ENCODE results near the gene STARD3NL. TPM values are rescaled to one million over a fixed set of nuclear protein-coding genes. Genes with fewer than 3 reads are reported as not detected.
"Not testable (repeated sequence)": the region's sequence is repeated elsewhere in the genome, so short reads cannot be mapped to it uniquely, and the experiment has no call there.

STARD3NL gene
- polyA plus RNA-seq, 6 donors from 2014 or later, result 48.1 to 80.2 (median 55.0) TPM

- H3K36me3 Mint-ChIP-seq, result peaks cover 17 to 19% of the 10 kb centered on the region in 2 donors
- no peaks in the 10 kb centered on the region for H3K27me3 Mint-ChIP-seq
- H3K9me3 Mint-ChIP-seq, result no peaks in the 10 kb centered on the region
- no peak for ATAC-seq (ENCODE audit: low read depth in 2 of 2)
- peak overlapping the region in 2 of 6 donors; percentile 49 to 80 for H3K27ac Mint-ChIP-seq
- no peak overlapping the region for H3K4me3 Mint-ChIP-seq
- no peak for DNase-seq
- peaks cover 11 to 15% (median 14%) of the 10 kb centered on the region in 3 donors for H3K4me1 Mint-ChIP-seq
These were observed 37.1 kb downstream of the STARD3NL start for GRCh38 chr7:38215115-38215514.

- H3K27ac Mint-ChIP-seq, result peak overlapping the region; percentile 1 to 75 (median 14)
- H3K9me3 Mint-ChIP-seq, result no peaks in the 10 kb centered on the region
- H3K27me3 Mint-ChIP-seq, result no peaks in the 10 kb centered on the region
- H3K4me3 Mint-ChIP-seq, result no peak overlapping the region
- DNase-seq (peak; percentile 63), ATAC-seq (ENCODE audit: low read depth in 2 of 2) (peak; percentile 86 to 94)
- peaks cover 11 to 15% (median 14%) of the 10 kb centered on the region in 3 donors for H3K4me1 Mint-ChIP-seq
- H3K36me3 Mint-ChIP-seq, result peaks cover 22 to 23% of the 10 kb centered on the region in 2 donors
These were observed 38.0 kb downstream of the STARD3NL start for GRCh38 chr7:38215735-38216670.

- H3K27me3 Mint-ChIP-seq, result no peaks in the 10 kb centered on the region
- ATAC-seq (ENCODE audit: low read depth in 2 of 2), result no peak
- no peaks in the 10 kb centered on the region for H3K9me3 Mint-ChIP-seq
- H3K27ac Mint-ChIP-seq, result no peak overlapping the region
- peaks cover 9 to 12% (median 11%) of the 10 kb centered on the region in 3 donors for H3K4me1 Mint-ChIP-seq
- H3K36me3 Mint-ChIP-seq, result peaks cover 12 to 19% of the 10 kb centered on the region in 2 donors
- no peak overlapping the region for H3K4me3 Mint-ChIP-seq
- DNase-seq, result no peak
These were observed 39.6 kb downstream of the STARD3NL start for GRCh38 chr7:38217672-38218071.

DNA sequence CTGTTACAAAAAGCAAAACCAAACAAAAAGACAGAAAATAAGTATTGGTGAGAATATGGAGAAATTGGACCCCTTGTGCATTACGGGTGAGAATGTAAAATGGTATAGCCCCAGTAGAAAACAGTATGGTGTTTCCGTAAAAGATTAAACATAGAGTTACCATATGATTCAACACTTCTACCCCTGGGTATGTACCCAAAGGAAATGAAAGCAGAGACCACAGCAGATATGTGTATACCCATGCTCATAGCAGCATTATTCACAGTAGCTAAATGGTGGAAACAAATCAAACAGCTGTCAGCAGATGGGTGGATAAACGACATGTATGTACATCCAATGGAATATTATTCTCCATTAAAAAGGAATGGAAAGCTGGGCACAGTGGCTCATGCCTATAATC lies 42.4 kb downstream of the STARD3NL start:
- ATAC-seq (ENCODE audit: low read depth in 2 of 2) (no peak), DNase-seq (no peak)
- Mint-ChIP-seq H3K4me3 (no peak overlapping the region), H3K4me1 (peaks cover 7 to 12% (median 9%) of the 10 kb centered on the region in 3 donors), H3K36me3 (peaks cover 24 to 25% of the 10 kb centered on the region in 2 donors), H3K9me3 (no peaks in the 10 kb centered on the region), H3K27me3 (no peaks in the 10 kb centered on the region), H3K27ac (peak overlapping the region in 2 of 6 donors; percentile 9 to 44)

DNA sequence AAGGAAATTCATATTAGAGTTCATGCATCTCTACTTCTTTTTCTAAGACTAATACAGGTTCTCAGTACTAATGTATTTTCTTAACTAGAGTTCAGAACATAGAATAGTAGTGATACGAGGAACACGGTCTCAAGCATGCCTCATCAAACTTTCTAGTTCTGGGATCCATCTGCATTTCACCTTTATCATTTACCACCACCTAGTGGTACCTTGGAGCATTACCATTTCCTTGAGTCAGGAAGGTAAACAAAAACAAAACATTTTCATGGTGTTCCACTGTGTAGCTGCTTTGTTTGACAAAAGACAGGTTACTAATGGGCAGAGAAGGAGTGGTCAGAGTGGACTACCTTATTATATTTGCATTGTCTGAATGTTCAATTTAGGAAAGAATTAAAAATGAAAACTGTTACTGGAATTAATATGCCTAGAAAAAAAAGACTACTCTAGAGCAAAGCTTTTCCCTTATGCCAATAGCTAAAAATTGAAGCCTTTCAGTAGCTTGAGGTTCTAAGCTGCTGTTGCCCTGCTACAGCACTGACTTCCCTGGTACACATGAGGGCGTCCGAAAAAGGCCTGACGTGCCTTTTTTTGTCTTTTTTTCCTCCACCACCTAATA lies 44.5 kb downstream of the STARD3NL start:
- peak; percentile 37 to 68 for ATAC-seq (ENCODE audit: low read depth in 2 of 2)
- H3K4me1 Mint-ChIP-seq, result peaks cover 0 to 5% (median 4%) of the 10 kb centered on the region in 3 donors
- H3K4me3 Mint-ChIP-seq, result no peak overlapping the region
- H3K27ac Mint-ChIP-seq, result peak overlapping the region in 2 of 6 donors; percentile 14 to 31
- H3K9me3 Mint-ChIP-seq, result no peaks in the 10 kb centered on the region
- DNase-seq, result peak; percentile 46
- H3K27me3 Mint-ChIP-seq, result no peaks in the 10 kb centered on the region
- H3K36me3 Mint-ChIP-seq, result peaks cover 24 to 25% of the 10 kb centered on the region in 2 donors

DNA sequence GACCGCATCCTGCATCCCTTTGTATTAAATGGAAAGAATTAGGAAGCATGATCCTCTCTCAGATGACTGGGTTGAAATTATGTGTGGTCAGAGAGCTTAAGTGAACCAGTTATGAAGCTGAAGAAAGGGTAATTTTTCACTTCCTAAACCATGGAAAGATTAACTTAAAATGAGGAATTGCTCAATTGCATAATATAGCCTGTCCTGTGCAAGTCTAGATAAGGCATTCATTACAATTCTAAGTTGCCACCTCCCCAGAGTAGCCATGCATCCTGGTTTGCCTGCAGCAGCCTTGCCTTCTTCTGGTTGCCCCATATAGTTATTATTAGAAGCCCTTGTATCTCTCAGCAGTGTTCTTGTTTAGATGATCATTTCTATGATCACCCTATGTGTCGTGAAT lies 45.3 kb downstream of the STARD3NL start:
- Mint-ChIP-seq H3K36me3 (peaks cover 25 to 27% of the 10 kb centered on the region in 2 donors), H3K4me3 (no peak overlapping the region), H3K27ac (no peak overlapping the region), H3K27me3 (no peaks in the 10 kb centered on the region), H3K4me1 (peaks cover 0 to 5% (median 4%) of the 10 kb centered on the region in 3 donors), H3K9me3 (no peaks in the 10 kb centered on the region)
- DNase-seq (no peak), ATAC-seq (ENCODE audit: low read depth in 2 of 2) (no peak)

- no peak overlapping the region for H3K27ac Mint-ChIP-seq
- no peaks in the 10 kb centered on the region for H3K27me3 Mint-ChIP-seq
- DNase-seq (no peak), ATAC-seq (ENCODE audit: low read depth in 2 of 2) (no peak)
- H3K4me1 Mint-ChIP-seq, result peaks cover 0 to 5% (median 4%) of the 10 kb centered on the region in 3 donors
- H3K36me3 Mint-ChIP-seq, result peaks cover 24 to 28% of the 10 kb centered on the region in 2 donors
- no peaks in the 10 kb centered on the region for H3K9me3 Mint-ChIP-seq
- H3K4me3 Mint-ChIP-seq, result no peak overlapping the region
These were observed 46.3 kb downstream of the STARD3NL start for GRCh38 chr7:38224392-38224791.

GRCh38 chr7:38229386-38229785 lies 51.3 kb downstream of the STARD3NL start:
- ATAC-seq (ENCODE audit: low read depth in 2 of 2), result no peak
- Mint-ChIP-seq H3K27me3 (no peaks in the 10 kb centered on the region), H3K4me3 (no peak overlapping the region), H3K27ac (peak overlapping the region in 2 of 6 donors; percentile 25 to 92), H3K36me3 (peaks cover 18 to 25% of the 10 kb centered on the region in 2 donors), H3K9me3 (no peaks in the 10 kb centered on the region), H3K4me1 (peaks cover 13 to 19% (median 18%) of the 10 kb centered on the region in 3 donors)
- DNase-seq, result no peak

GRCh38 chr7:38229884-38230642 lies 52.0 kb downstream of the STARD3NL start:
- H3K4me1 Mint-ChIP-seq, result peaks cover 13 to 19% (median 18%) of the 10 kb centered on the region in 3 donors
- no peaks in the 10 kb centered on the region for H3K27me3 Mint-ChIP-seq
- peaks cover 18 to 21% of the 10 kb centered on the region in 2 donors for H3K36me3 Mint-ChIP-seq
- H3K27ac Mint-ChIP-seq, result no peak overlapping the region
- no peak for ATAC-seq (ENCODE audit: low read depth in 2 of 2)
- no peaks in the 10 kb centered on the region for H3K9me3 Mint-ChIP-seq
- no peak for DNase-seq
- H3K4me3 Mint-ChIP-seq, result no peak overlapping the region

GRCh38 chr7:38232502-38233366 lies 54.7 kb downstream of the STARD3NL start:
- Mint-ChIP-seq H3K36me3 (peaks cover 18% of the 10 kb centered on the region in 2 donors), H3K4me1 (peaks cover 13 to 19% (median 18%) of the 10 kb centered on the region in 3 donors), H3K9me3 (no peaks in the 10 kb centered on the region), H3K4me3 (peak overlapping the region in 4 of 8 donors; percentile 20 to 68 (median 34)), H3K27me3 (no peaks in the 10 kb centered on the region), H3K27ac (peak overlapping the region in 2 of 6 donors; percentile 13 to 33)
- DNase-seq, result peak; percentile 5
- ATAC-seq (ENCODE audit: low read depth in 2 of 2), result peak; percentile 62 to 83

DNA sequence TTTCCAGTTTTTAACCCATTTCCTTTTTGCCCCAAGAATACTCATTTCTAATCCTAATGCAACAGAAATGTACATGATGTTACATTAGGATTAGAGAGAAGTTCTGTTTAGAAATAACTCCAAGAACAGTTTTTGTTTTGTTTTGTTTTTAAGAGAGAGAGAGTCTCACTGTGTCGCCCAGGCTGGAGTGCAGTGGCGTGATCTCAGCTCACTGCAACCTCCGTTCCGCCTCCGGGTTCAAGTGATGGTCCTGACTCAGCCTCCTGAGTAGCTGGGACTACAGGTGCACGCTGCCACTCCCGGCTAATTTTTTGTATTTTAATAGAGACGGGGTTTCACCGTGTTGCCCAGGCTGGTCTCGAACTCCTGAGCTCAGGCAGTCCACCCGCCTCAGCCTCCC lies 56.7 kb downstream of the STARD3NL start:
- not testable (repeated sequence) for H3K9me3 Mint-ChIP-seq; ATAC-seq (ENCODE audit: low read depth in 2 of 2); H3K27ac Mint-ChIP-seq

DNA sequence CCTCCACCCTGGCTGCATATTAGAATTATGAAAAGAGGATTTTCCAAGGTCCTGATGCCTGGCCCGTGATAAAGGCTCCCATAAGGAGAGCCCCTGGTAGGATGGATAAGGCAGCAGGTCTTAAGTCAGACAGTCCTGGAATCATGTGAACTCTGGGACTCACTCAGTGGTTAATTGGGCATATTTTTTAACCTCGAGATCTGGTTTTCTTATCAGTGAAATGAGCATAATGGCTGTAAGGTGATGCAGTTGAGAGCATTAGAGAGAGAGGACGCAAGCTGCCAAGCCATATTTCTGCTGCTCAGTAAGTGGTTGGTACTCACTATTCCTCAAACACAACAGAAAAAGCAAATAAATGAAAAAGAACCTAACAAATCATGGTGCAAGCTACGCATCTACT lies 57.6 kb downstream of the STARD3NL start:
- no peaks in the 10 kb centered on the region for H3K9me3 Mint-ChIP-seq
- no peak for DNase-seq
- H3K27me3 Mint-ChIP-seq, result peaks cover 0 to 2% (median 0%) of the 10 kb centered on the region in 3 donors
- peaks cover 4% of the 10 kb centered on the region in 2 donors for H3K36me3 Mint-ChIP-seq
- no peak for ATAC-seq (ENCODE audit: low read depth in 2 of 2)
- H3K27ac Mint-ChIP-seq, result peak overlapping the region in 1 of 6 donors; percentile 76
- peaks cover 13 to 19% (median 18%) of the 10 kb centered on the region in 3 donors for H3K4me1 Mint-ChIP-seq
- H3K4me3 Mint-ChIP-seq, result no peak overlapping the region

More for the DNA sequence above, 56.7 kb downstream of the STARD3NL start:
- peaks cover 11 to 12% of the 10 kb centered on the region in 2 donors for H3K36me3 Mint-ChIP-seq
- DNase-seq, H3K4me3 Mint-ChIP-seq, H3K27me3 Mint-ChIP-seq: not testable (repeated sequence)
- peaks cover 13 to 19% (median 18%) of the 10 kb centered on the region in 3 donors for H3K4me1 Mint-ChIP-seq
